Measurements from ENCODE around the gene RTN4. TPM values are rescaled to one million over a fixed set of nuclear protein-coding genes. Genes with fewer than 3 reads are reported as not detected.

Gene RTN4
- total RNA-seq, 1 experiment from 2014 or later: 200 TPM

DNA sequence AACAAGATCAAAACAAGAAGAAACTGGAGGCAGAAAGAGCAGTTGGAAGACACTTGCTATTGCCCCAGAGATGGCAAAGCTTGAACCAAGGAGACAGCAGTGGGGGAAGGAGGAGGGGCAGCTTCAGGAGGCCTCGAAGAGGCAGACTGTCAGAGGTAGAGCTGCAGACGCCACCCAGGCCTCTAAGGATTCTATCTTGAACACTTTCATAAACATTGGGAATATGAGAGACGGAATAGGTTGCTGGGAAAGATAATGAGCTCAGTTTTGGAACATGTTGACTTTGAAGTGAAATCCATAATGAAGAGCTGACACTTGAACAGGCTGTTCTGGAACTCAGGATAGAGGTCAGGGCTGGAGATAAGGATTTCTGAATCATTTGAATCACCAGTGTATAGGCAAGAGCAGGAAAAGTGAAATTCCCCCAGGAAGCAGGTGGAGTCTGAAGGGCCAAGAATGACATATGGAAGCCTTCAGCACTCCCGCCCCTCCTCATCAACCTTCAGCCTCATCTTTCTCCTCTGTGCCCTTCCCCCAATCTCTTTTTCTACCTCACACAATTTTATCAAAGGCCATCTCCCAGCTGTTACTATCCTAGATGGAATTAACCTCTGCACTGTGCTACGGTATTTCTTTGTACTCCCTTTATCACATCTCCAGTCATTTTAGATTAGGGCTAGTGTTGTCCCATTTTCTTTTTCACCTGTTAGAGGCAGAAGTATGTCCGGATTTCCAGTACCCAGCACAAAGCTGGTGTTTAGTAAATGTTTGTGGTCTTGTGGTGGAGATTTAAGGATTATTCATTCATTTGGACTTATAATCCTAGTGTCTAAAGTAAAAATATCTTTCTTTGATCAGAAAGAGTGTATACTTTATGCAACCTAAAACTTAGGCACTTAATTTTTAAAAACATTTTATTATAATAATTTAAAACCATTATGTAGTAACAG lies 47.5 kb upstream of the RTN4 start:
- DNase-seq: no peak
- Histone ChIP-seq H3K14ac (ENCODE audit: insufficient read depth, low read length) (no peak overlapping the region), H4K8ac (replicated peaks; ENCODE audit: insufficient read length, low read depth, low read length) (no peak overlapping the region), H3K23ac (ENCODE audit: insufficient read length, low read depth, low read length) (no peak overlapping the region), H3K79me2 (ENCODE audit: insufficient read depth, low read length) (no peaks in the 10 kb centered on the region), H3K23me2 (ENCODE audit: insufficient read length, low read depth, low read length, poor library complexity, severe bottlenecking) (no peaks in the 10 kb centered on the region), H3K9ac (ENCODE audit: extremely low read depth, insufficient read length, low read length) (no peak overlapping the region), H2BK12ac (ENCODE audit: insufficient read length, low read depth, low read length) (no peak overlapping the region), H3K56ac (ENCODE audit: insufficient read length, low read depth, low read length) (no peak overlapping the region), H3K4me1 (ENCODE audit: insufficient read depth, low read length) (no peaks in the 10 kb centered on the region; the same call in 1 of the 2 replicates), H3K9me3 (ENCODE audit: control insufficient read depth, low read depth, low read length) (no peaks in the 10 kb centered on the region), H2BK5ac (ENCODE audit: insufficient read length, low read length) (no peak overlapping the region), H4K5ac (ENCODE audit: insufficient read length, low read depth, low read length) (no peak overlapping the region), H3K18ac (ENCODE audit: insufficient read length, low read depth, low read length) (no peak overlapping the region), H3K79me1 (ENCODE audit: insufficient read depth, low read depth, low read length, poor library complexity, severe bottlenecking) (no peaks in the 10 kb centered on the region), H3K4ac (ENCODE audit: low read depth, low read length) (no peak overlapping the region), H4K20me1 (ENCODE audit: control insufficient read depth, insufficient read depth, insufficient read length) (no peaks in the 10 kb centered on the region), H2BK120ac (ENCODE audit: low read depth, low read length, poor library complexity, severe bottlenecking) (no peak overlapping the region), H2BK20ac (ENCODE audit: low read depth, low read length, poor library complexity, severe bottlenecking) (no peak overlapping the region), H4K91ac (ENCODE audit: insufficient read length, low read depth, low read length) (no peak overlapping the region), H3K27ac (ENCODE audit: insufficient read length, low read depth, low read length) (no peak overlapping the region), H3K4me2 (ENCODE audit: insufficient read depth, insufficient read length, low read length) (no peak overlapping the region), H2AFZ (ENCODE audit: low read length) (no peak overlapping the region), H2AK5ac (ENCODE audit: insufficient read length, low read length) (no peak overlapping the region), H3K27me3 (ENCODE audit: insufficient read depth, low read length) (no peaks in the 10 kb centered on the region), H2BK15ac (ENCODE audit: low read depth, low read length) (no peak overlapping the region), H3T11ph (ENCODE audit: low read length) (no peak overlapping the region)
- TF ChIP-seq, protein P1, sequence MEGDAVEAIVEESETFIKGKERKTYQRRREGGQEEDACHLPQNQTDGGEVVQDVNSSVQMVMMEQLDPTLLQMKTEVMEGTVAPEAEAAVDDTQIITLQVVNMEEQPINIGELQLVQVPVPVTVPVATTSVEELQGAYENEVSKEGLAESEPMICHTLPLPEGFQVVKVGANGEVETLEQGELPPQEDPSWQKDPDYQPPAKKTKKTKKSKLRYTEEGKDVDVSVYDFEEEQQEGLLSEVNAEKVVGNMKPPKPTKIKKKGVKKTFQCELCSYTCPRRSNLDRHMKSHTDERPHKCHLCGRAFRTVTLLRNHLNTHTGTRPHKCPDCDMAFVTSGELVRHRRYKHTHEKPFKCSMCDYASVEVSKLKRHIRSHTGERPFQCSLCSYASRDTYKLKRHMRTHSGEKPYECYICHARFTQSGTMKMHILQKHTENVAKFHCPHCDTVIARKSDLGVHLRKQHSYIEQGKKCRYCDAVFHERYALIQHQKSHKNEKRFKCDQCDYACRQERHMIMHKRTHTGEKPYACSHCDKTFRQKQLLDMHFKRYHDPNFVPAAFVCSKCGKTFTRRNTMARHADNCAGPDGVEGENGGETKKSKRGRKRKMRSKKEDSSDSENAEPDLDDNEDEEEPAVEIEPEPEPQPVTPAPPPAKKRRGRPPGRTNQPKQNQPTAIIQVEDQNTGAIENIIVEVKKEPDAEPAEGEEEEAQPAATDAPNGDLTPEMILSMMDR (conservative IDR thresholded peaks at IDR 0.05): no peak
- WGBS (ENCODE audit: extremely low coverage, insufficient read length, low lambda C conversion rate): no CpG with 5 or more reads among the region's 6 CpGs
- no peaks in the 10 kb centered on the region for H3K27me3 Mint-ChIP-seq (ENCODE audit: low read depth)
- H3K27ac Mint-ChIP-seq: no peak overlapping the region
- peaks cover 7 to 14% of the 10 kb centered on the region in 2 experiments for H3K4me1 Mint-ChIP-seq
- H3K4me3 Mint-ChIP-seq: no peak overlapping the region
- no peaks in the 10 kb centered on the region for H3K9me3 Mint-ChIP-seq
- no peaks in the 10 kb centered on the region for H3K36me3 Mint-ChIP-seq (ENCODE audit: insufficient read depth in 1 of 3, low read depth in 3 of 3)

All from H9 (cell line).